ENCODE data around the gene ARFGEF2. TPM values are rescaled to one million over a fixed set of nuclear protein-coding genes. Genes with fewer than 3 reads are reported as not detected.
A peak's percentile ranks its signal among the peaks of the same experiment; 100 is the strongest.

The ARFGEF2 gene
- total and polyA plus RNA-seq, 3 experiments from 2014 or later: 9.5 to 37.6 (median 36.6) TPM

DNA sequence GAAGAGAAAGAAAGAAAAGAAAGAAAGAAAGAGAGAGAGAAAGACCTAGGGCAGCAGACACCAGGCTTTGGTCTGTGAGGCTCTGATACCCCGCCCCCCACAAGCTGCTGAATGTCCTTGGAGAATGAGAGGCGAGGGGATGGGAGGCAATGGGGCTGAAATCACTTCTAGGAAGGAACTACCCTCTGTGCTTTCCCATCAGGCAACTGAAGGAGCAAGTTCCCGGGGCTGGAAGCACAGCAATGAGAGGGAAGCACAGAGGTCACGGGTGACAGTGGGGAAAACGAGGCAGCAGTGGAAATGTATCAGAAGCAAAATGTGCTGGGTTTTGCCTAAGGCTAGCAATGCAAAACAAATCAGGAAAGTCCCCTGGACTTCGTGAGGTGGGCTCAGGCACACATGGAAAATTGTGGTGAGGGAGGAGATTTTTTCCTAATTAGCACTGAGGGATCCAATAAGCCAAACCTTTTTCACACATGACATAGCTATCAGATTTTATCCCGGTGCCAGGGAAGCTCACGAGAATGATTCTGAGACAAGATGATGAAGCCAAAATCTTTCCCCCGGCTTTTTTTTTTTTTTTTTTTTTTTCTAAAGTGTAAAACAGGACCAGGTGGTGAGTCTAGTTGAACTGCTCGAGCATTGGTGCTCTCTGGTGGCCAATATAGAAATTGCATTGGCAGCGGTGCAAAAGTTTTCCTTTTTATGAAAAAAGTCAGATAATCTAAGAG lies 16.8 kb upstream of the ARFGEF2 start:
- no peaks in the 10 kb centered on the region for H3K36me3 ChIP-seq (ENCODE audit: insufficient read depth, low read length)
- H3K27me3 ChIP-seq (ENCODE audit: insufficient read depth, low read length, poor library complexity, severe bottlenecking): no peaks in the 10 kb centered on the region
- POLR2A ChIA-PET: interaction anchor here (0.6 to 2.0 kb wide), 3 partner anchors 116 to 247 kb away, joined by 4 to 11 read pairs (median 5); no protein-coding TSS in a partner anchor
- Mint-ChIP-seq H3K27me3 (peaks cover 0 to 1% of the 10 kb centered on the region in 2 donors), H3K36me3 (no peaks in the 10 kb centered on the region), H3K4me3 (peak overlapping the region in 1 of 7 donors; percentile 81), H3K4me1 (peaks cover 7 to 12% (median 10%) of the 10 kb centered on the region in 3 donors), H3K9me3 (peaks cover 0 to 2% (median 0%) of the 10 kb centered on the region in 5 donors), H3K27ac (peak overlapping the region in 1 of 8 donors; percentile 14)
- H3K4me3 ChIP-seq (ENCODE audit: low read length): no peak overlapping the region
- CTCF ChIA-PET: interaction anchor here (0.6 to 10.7 kb wide), 31 partner anchors 9 to 269 kb away, joined by 3 to 156 read pairs (median 4); partner anchors contain the start of gene ARFGEF2
- DNase-seq: peak; percentile 42 to 76 (median 55)
- H3K9me3 ChIP-seq (ENCODE audit: low read length): no peaks in the 10 kb centered on the region
- H3K27ac ChIP-seq (ENCODE audit: low read depth, low read length): no peak overlapping the region
- H3K4me1 ChIP-seq (ENCODE audit: insufficient read depth, low read length): no peaks in the 10 kb centered on the region

DNA sequence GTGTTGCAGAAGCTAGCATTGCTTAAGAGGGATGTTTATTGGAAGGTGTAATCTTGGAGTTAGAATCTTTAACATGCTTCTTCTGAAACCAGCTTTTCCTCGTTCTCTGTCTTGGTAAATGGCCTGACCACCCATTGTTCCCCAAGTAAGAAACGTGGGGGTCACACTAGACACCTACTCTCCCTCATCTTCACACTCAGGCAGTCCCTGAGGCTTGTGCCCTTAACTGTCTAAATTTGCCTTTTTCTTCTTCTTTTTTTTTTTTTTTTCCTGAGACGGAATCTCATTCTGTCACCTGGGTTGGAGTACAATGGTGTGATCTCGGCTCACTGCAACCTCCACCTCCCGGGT lies 16.2 kb upstream of the ARFGEF2 start:
- H3K27ac Mint-ChIP-seq: no peak overlapping the region
- Histone ChIP-seq H3K36me3 (ENCODE audit: insufficient read depth, low read length) (no peaks in the 10 kb centered on the region), H3K4me1 (ENCODE audit: insufficient read depth, low read length) (no peaks in the 10 kb centered on the region), H3K27ac (ENCODE audit: low read depth, low read length) (no peak overlapping the region), H3K9me3 (ENCODE audit: low read length) (no peaks in the 10 kb centered on the region), H3K27me3 (ENCODE audit: insufficient read depth, low read length, poor library complexity, severe bottlenecking) (no peaks in the 10 kb centered on the region), H3K4me3 (ENCODE audit: low read length) (no peak overlapping the region)
- CTCF ChIA-PET: interaction anchor here (0.7 to 10.7 kb wide), 28 partner anchors 10 to 280 kb away, joined by 3 to 156 read pairs (median 4); partner anchors contain the start of gene ARFGEF2
- no peak for DNase-seq
- no peak overlapping the region for H3K4me3 Mint-ChIP-seq
- H3K27me3 Mint-ChIP-seq: peaks cover 0 to 4% of the 10 kb centered on the region in 2 donors
- H3K9me3 Mint-ChIP-seq: peaks cover 0 to 2% (median 0%) of the 10 kb centered on the region in 5 donors
- no peaks in the 10 kb centered on the region for H3K36me3 Mint-ChIP-seq
- H3K4me1 Mint-ChIP-seq: peaks cover 9 to 16% (median 14%) of the 10 kb centered on the region in 3 donors
- POLR2A ChIA-PET: interaction anchor here (2.0 kb wide), 1 partner anchor 248 kb away, joined by 11 read pairs; no protein-coding TSS in a partner anchor

DNA sequence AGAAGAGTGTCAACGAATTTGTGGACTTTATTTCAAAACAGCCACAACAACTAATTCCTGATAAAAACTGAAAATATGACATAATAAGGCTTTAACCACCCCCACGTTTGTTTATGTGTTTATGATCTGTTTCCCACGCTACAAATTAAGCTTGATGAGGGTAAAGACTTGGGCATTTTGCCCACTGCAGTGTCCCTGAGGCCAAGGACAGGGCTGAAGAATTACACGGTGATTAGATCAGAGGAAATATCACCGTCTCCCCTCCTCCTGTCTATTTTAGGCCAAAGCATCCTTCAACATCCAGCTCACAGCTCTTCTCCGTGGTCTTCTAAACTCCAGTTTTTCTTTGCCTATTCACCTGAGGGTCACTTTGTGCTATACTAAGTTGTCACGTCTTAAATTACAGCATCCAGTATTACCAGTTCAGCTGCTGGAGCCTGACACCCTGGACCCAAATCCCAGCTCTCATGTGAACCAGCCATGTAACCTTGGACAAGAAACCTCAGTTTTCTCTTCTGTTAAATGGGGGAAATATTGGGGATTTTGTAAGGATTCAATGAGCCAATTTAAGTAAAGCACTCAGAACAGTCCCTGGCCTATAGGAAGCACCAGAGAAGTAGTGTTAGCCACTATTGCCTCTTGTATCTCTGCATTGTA lies 15.2 kb upstream of the ARFGEF2 start:
- Histone ChIP-seq H3K4me3 (ENCODE audit: low read length) (no peak overlapping the region), H3K27me3 (ENCODE audit: insufficient read depth, low read length, poor library complexity, severe bottlenecking) (no peaks in the 10 kb centered on the region), H3K4me1 (ENCODE audit: insufficient read depth, low read length) (no peaks in the 10 kb centered on the region), H3K9me3 (ENCODE audit: low read length) (no peaks in the 10 kb centered on the region), H3K36me3 (ENCODE audit: insufficient read depth, low read length) (no peaks in the 10 kb centered on the region), H3K27ac (ENCODE audit: low read depth, low read length) (no peak overlapping the region)
- Mint-ChIP-seq H3K4me1 (peaks cover 16 to 26% (median 23%) of the 10 kb centered on the region in 3 donors), H3K36me3 (no peaks in the 10 kb centered on the region), H3K9me3 (peaks cover 0 to 2% (median 0%) of the 10 kb centered on the region in 5 donors), H3K27ac (peak overlapping the region in 1 of 8 donors; percentile 36), H3K4me3 (no peak overlapping the region), H3K27me3 (peaks cover 0 to 6% of the 10 kb centered on the region in 2 donors)
- CTCF ChIA-PET: interaction anchor here (1.5 to 10.7 kb wide), 3 partner anchors 190 to 263 kb away, joined by 3 to 156 read pairs (median 11); no protein-coding TSS in a partner anchor
- no peak for DNase-seq
- POLR2A ChIA-PET: interaction anchor here (2.0 kb wide), 1 partner anchor 249 kb away, joined by 11 read pairs; no protein-coding TSS in a partner anchor

DNA sequence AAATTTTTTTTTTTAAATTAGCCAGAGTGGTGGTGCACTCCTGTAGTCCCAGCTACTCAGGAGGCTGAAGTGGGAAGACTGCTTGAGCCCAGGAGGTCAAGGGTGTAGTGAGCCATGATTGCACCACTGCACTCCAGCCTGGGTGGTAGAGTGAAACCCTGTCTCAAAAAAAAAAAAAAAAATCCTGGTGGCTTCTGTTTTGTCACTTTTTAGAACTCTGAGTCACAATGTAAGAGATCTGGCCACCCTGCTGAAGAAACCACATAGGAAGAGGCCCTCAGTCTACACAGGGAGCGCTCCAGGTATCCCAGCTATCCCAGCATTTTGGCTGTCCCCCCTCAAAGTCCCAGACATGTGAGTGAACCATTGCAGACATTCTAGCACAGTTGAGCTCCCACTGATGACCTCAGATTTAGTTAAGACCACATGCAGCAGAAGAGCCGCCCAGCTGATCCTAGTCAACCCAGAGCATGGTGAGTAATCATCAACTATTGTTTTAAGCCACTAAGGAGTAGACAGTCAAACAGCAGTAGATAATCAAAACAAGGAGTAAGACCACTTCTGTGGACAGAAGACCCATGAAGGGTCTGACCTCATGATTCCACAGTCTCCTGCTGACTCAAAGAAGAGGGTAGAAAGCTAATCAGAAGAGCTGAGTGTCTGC lies 12.7 kb upstream of the ARFGEF2 start:
- Mint-ChIP-seq H3K36me3 (peaks cover 0 to 2% (median 0%) of the 10 kb centered on the region in 3 donors), H3K4me1 (peaks cover 18 to 26% (median 23%) of the 10 kb centered on the region in 3 donors), H3K4me3 (no peak overlapping the region), H3K27ac (peak overlapping the region in 5 of 8 donors; percentile 4 to 58 (median 45)), H3K9me3 (peaks cover 0 to 2% (median 0%) of the 10 kb centered on the region in 5 donors), H3K27me3 (peaks cover 0 to 6% of the 10 kb centered on the region in 2 donors)
- no peaks in the 10 kb centered on the region for H3K27me3 ChIP-seq (ENCODE audit: insufficient read depth, low read length, poor library complexity, severe bottlenecking)
- ChIA-PET POLR2A (no interaction called here), CTCF (interaction anchor here (10.7 kb wide), 1 partner anchor 250 kb away, joined by 156 read pairs; no protein-coding TSS in a partner anchor)
- no peaks in the 10 kb centered on the region for H3K36me3 ChIP-seq (ENCODE audit: insufficient read depth, low read length)
- H3K4me1 ChIP-seq (ENCODE audit: insufficient read depth, low read length): no peaks in the 10 kb centered on the region
- no peak overlapping the region for H3K27ac ChIP-seq (ENCODE audit: low read depth, low read length)
- DNase-seq: no peak
- no peak overlapping the region for H3K4me3 ChIP-seq (ENCODE audit: low read length)
- H3K9me3 ChIP-seq (ENCODE audit: low read length): no peaks in the 10 kb centered on the region

DNA sequence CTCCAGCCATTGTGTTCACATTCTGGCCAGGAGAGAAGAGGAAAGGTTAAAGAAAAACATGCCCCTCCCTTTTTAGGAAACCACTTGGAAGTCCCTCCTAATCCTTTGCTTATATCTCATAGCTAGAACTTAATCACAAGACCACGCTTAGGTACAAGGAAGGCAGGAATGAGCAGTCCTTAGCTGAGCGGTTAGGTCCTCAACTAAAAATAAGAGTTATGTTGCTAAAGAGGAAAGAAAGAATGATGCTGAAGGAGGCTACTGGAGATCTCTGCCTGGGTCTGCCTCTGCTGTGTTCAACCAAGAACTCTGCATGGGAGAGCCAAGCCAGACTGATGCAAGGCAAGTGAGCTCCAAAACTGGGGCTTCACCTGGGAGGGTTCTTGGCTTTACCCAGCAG lies 11.6 kb upstream of the ARFGEF2 start:
- H3K27ac Mint-ChIP-seq: peak overlapping the region in 6 of 8 donors; percentile 27 to 81 (median 74)
- no peaks in the 10 kb centered on the region for H3K4me1 ChIP-seq (ENCODE audit: insufficient read depth, low read length)
- no peak for DNase-seq
- no peak overlapping the region for H3K4me3 Mint-ChIP-seq
- no peaks in the 10 kb centered on the region for H3K27me3 ChIP-seq (ENCODE audit: insufficient read depth, low read length, poor library complexity, severe bottlenecking)
- H3K27ac ChIP-seq (ENCODE audit: low read depth, low read length): no peak overlapping the region
- H3K9me3 ChIP-seq (ENCODE audit: low read length): no peaks in the 10 kb centered on the region
- ChIA-PET POLR2A (interaction anchor here (0.5 kb wide), 1 partner anchor 18 kb away, joined by 9 read pairs; no protein-coding TSS in a partner anchor), CTCF (interaction anchor here (10.7 kb wide), 1 partner anchor 251 kb away, joined by 156 read pairs; no protein-coding TSS in a partner anchor)
- H3K36me3 ChIP-seq (ENCODE audit: insufficient read depth, low read length): no peaks in the 10 kb centered on the region
- peaks cover 0 to 6% of the 10 kb centered on the region in 2 donors for H3K27me3 Mint-ChIP-seq
- H3K9me3 Mint-ChIP-seq: peaks cover 0 to 2% (median 0%) of the 10 kb centered on the region in 5 donors
- peaks cover 13 to 18% (median 17%) of the 10 kb centered on the region in 3 donors for H3K4me1 Mint-ChIP-seq
- H3K4me3 ChIP-seq (ENCODE audit: low read length): no peak overlapping the region
- H3K36me3 Mint-ChIP-seq: peaks cover 0 to 2% (median 0%) of the 10 kb centered on the region in 3 donors

DNA sequence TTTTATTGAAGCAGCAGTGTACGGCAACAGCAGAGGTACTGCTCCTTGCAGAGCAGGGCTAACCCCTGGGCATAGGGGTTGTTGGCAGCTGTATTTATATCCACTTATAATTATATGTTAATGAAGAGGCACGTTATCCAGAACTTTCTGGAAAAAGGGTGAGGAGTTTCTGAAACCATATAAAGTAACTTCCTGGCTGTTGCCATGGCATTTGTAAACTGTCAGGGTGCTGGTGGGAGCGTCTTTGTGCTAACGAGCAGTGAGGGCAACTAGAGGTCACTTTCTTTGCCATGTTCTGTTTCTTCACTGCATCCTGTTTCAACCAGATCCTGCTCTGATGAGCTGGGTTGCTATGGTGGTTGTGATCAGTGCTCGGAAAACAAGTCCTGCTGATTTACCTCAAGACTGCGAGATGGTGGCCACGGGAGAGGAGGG lies 11.1 kb upstream of the ARFGEF2 start:
- no peak overlapping the region for H3K4me3 ChIP-seq (ENCODE audit: low read length)
- H3K27me3 Mint-ChIP-seq: peaks cover 0 to 6% of the 10 kb centered on the region in 2 donors
- peak overlapping the region; percentile 27 for H3K27ac ChIP-seq (ENCODE audit: low read depth, low read length)
- ChIA-PET POLR2A (interaction anchor here (0.5 kb wide), 1 partner anchor 18 kb away, joined by 9 read pairs; no protein-coding TSS in a partner anchor), CTCF (interaction anchor here (0.9 to 10.7 kb wide), 2 partner anchors 252 to 290 kb away, joined by 4 to 156 read pairs; no protein-coding TSS in a partner anchor)
- no peaks in the 10 kb centered on the region for H3K4me1 ChIP-seq (ENCODE audit: insufficient read depth, low read length)
- H3K4me1 Mint-ChIP-seq: peaks cover 11 to 15% (median 14%) of the 10 kb centered on the region in 3 donors
- DNase-seq: peak in 4 of 5 donors; percentile 11 to 56 (median 44)
- peak overlapping the region in 7 of 8 donors; percentile 1 to 88 (median 73) for H3K27ac Mint-ChIP-seq
- peaks cover 0 to 2% (median 0%) of the 10 kb centered on the region in 5 donors for H3K9me3 Mint-ChIP-seq
- H3K9me3 ChIP-seq (ENCODE audit: low read length): no peaks in the 10 kb centered on the region
- no peaks in the 10 kb centered on the region for H3K36me3 ChIP-seq (ENCODE audit: insufficient read depth, low read length)
- H3K4me3 Mint-ChIP-seq: peak overlapping the region in 1 of 7 donors; percentile 11
- H3K27me3 ChIP-seq (ENCODE audit: insufficient read depth, low read length, poor library complexity, severe bottlenecking): no peaks in the 10 kb centered on the region
- peaks cover 0 to 2% (median 0%) of the 10 kb centered on the region in 3 donors for H3K36me3 Mint-ChIP-seq

DNA sequence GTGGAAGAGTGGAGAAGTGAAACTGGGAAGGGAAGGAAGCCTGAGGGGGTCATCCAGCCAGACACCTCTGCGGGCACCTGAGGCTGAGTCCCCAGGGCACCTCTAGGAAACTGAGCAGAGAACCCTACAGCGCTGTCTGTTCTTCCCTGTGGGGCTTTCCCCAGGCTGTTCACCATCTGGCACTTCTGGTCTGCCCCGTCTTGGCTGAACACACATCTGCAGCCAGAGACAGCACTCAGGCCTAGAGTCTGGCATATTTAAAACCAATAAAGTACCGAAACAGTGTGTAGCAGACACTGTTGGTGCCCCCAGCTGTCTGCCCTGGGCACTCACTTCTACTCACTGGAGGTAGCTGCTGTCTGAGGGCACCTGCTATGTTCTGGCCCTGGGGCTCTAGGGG lies 9.4 kb upstream of the ARFGEF2 start:
- peaks cover 11 to 15% (median 14%) of the 10 kb centered on the region in 3 donors for H3K4me1 Mint-ChIP-seq
- ChIA-PET POLR2A (no interaction called here), CTCF (interaction anchor here (10.7 kb wide), 1 partner anchor 254 kb away, joined by 156 read pairs; no protein-coding TSS in a partner anchor)
- no peaks in the 10 kb centered on the region for H3K27me3 ChIP-seq (ENCODE audit: insufficient read depth, low read length, poor library complexity, severe bottlenecking)
- no peak overlapping the region for H3K4me3 ChIP-seq (ENCODE audit: low read length)
- H3K27ac Mint-ChIP-seq: peak overlapping the region in 3 of 8 donors; percentile 19 to 79 (median 23)
- no peak overlapping the region for H3K4me3 Mint-ChIP-seq
- H3K36me3 Mint-ChIP-seq: peaks cover 0 to 2% (median 0%) of the 10 kb centered on the region in 3 donors
- no peaks in the 10 kb centered on the region for H3K36me3 ChIP-seq (ENCODE audit: insufficient read depth, low read length)
- DNase-seq: no peak
- no peaks in the 10 kb centered on the region for H3K9me3 ChIP-seq (ENCODE audit: low read length)
- H3K27ac ChIP-seq (ENCODE audit: low read depth, low read length): no peak overlapping the region
- no peaks in the 10 kb centered on the region for H3K4me1 ChIP-seq (ENCODE audit: insufficient read depth, low read length)
- peaks cover 0 to 2% (median 0%) of the 10 kb centered on the region in 5 donors for H3K9me3 Mint-ChIP-seq
- H3K27me3 Mint-ChIP-seq: peaks cover 0 to 6% of the 10 kb centered on the region in 2 donors
